CD4-positive, alpha-beta memory T cell (primary cell): ENCODE measurements around the gene UBAP2L. TPM values are rescaled to one million over a fixed set of nuclear protein-coding genes. Genes with fewer than 3 reads are reported as not detected.
A peak's percentile ranks its signal among the peaks of the same experiment; 100 is the strongest.
"Not testable (repeated sequence)": the region's sequence is repeated elsewhere in the genome, so short reads cannot be mapped to it uniquely, and the experiment has no call there.

Source experiments
- CTCF ChIA-PET: fragments of 350-600 bp; sonication (Branson Sonifier 250); formaldehyde crosslinking; loops from one replicate; lab custom pipeline; 2021; ENCODE audit warnings: inconsistent platforms; ENCODE audit not compliant: partially characterized antibody; lab: Charles Lee
- POLR2A ChIA-PET: fragments of 350-600 bp; sonication (Branson Sonifier 250); formaldehyde crosslinking; loops from one replicate; lab custom pipeline; 2021; ENCODE audit not compliant: partially characterized antibody; lab: Charles Lee
- DNase-seq, 5 donors: peaks; one replicate each; pipeline versions ENCODE4 v3.0.0 to v3.0.0-alpha.2; 2020 to 2022; ENCODE audit warnings: mixed read lengths in 1 of 5
- H3K27ac ChIP-seq: one replicate; pipeline ENCODE4 v1.7.0; 2013; ENCODE audit warnings: low read depth, low read length
- H3K27me3 ChIP-seq: 2 replicates; pipeline ENCODE4 v1.7.0; 2013; ENCODE audit warnings: mild to moderate bottlenecking, low read length, moderate library complexity; ENCODE audit not compliant: insufficient read depth
- H3K36me3 ChIP-seq: 2 replicates; pipeline ENCODE4 v1.7.0; 2013; ENCODE audit warnings: mild to moderate bottlenecking, low read length, moderate library complexity; ENCODE audit not compliant: insufficient read depth
- H3K4me1 ChIP-seq: 2 replicates; pipeline ENCODE4 v1.7.0; 2013; ENCODE audit warnings: mild to moderate bottlenecking, low read length, moderate library complexity; ENCODE audit not compliant: insufficient read depth
- H3K4me3 ChIP-seq, 2 donors: one replicate each; pipeline ENCODE4 v1.7.0; 2013; ENCODE audit warnings: low read length in 2 of 2, mild to moderate bottlenecking in 1 of 2
- H3K9me3 ChIP-seq, 2 donors: one replicate each; pipeline ENCODE4 v1.7.0; 2013; ENCODE audit warnings: low read length in 2 of 2, control low read depth in 1 of 2; ENCODE audit not compliant: control insufficient read depth in 1 of 2
- H3K27ac Mint-ChIP-seq, 7 donors: one replicate each; pipeline ENCODE4 v1.8.0; 2020 to 2021; ENCODE audit warnings: mixed read lengths in 7 of 7, mild to moderate bottlenecking in 6 of 7, inconsistent platforms in 3 of 7, moderate library complexity in 3 of 7
- H3K27me3 Mint-ChIP-seq, 2 donors: one replicate each; pipeline ENCODE4 v1.8.0; 2020 to 2021; ENCODE audit warnings: mixed read lengths in 2 of 2
- H3K36me3 Mint-ChIP-seq, 2 donors: one replicate each; pipeline ENCODE4 v1.8.0; 2020 to 2021; ENCODE audit warnings: mixed read lengths in 2 of 2, inconsistent platforms in 1 of 2, mild to moderate bottlenecking in 1 of 2
- H3K4me1 Mint-ChIP-seq, 4 donors: one replicate each; pipeline ENCODE4 v1.8.0; 2020 to 2021; ENCODE audit warnings: mixed read lengths in 4 of 4, mild to moderate bottlenecking in 1 of 4
- H3K4me3 Mint-ChIP-seq, 8 donors: one replicate each; pipeline ENCODE4 v1.8.0; 2020 to 2021; ENCODE audit warnings: mixed read lengths in 8 of 8, mild to moderate bottlenecking in 7 of 8, moderate library complexity in 6 of 8, inconsistent platforms in 3 of 8
- H3K9me3 Mint-ChIP-seq, 8 donors: one replicate each; pipeline ENCODE4 v1.8.0; 2020 to 2021; ENCODE audit warnings: mixed read lengths in 8 of 8, mild to moderate bottlenecking in 5 of 8, inconsistent platforms in 3 of 8, moderate library complexity in 1 of 8
- intact Hi-C: fragments of 100-400 bp; cut with micrococcal nuclease; formaldehyde crosslinking; loops from one replicate; pipeline ENCODE4 v1.15.1; 2023
- polyA plus RNA-seq, 2 donors: library from polyadenylated mRNA; unstranded; fragments of 300-500 nt; fragmentation: Illumina TruSeq; gene quantifications; one replicate each; pipeline ENCODE4 v1.2.3, GENCODE V29; 2021
- total RNA-seq, 2 experiments: library from RNA; stranded (reverse); gene quantifications; one replicate each; pipeline ENCODE4 v1.2.3, GENCODE V29; 2021

UBAP2L gene
- total and polyA plus RNA-seq, 4 experiments from 2014 or later, result 33.5 to 189 (median 127) TPM

- peaks cover 70% of the 10 kb centered on the region for H3K36me3 ChIP-seq
- intact Hi-C loops, DNase-seq, POLR2A ChIA-PET, H3K9me3 ChIP-seq, CTCF ChIA-PET, H3K4me3 ChIP-seq, H3K4me3 Mint-ChIP-seq, H3K27me3 Mint-ChIP-seq, H3K9me3 Mint-ChIP-seq, H3K4me1 Mint-ChIP-seq, H3K27ac ChIP-seq, H3K4me1 ChIP-seq, H3K27me3 ChIP-seq: not testable (repeated sequence)
- Mint-ChIP-seq H3K27ac (peak overlapping the region in 2 of 7 donors; percentile 13 to 65), H3K36me3 (peaks cover 55 to 79% of the 10 kb centered on the region in 2 donors)
Observed at GRCh38 chr1:154233127-154233526, 12.4 kb downstream of the UBAP2L start.

GRCh38 chr1:154236855-154237254 lies 16.1 kb downstream of the UBAP2L start:
- Histone ChIP-seq H3K27ac (no peak overlapping the region), H3K27me3 (no peaks in the 10 kb centered on the region), H3K9me3 (no peaks in the 10 kb centered on the region), H3K4me1 (peaks cover 13% of the 10 kb centered on the region), H3K4me3 (no peak overlapping the region), H3K36me3 (peaks cover 61% of the 10 kb centered on the region)
- Mint-ChIP-seq H3K9me3 (no peaks in the 10 kb centered on the region), H3K4me1 (peaks cover 18 to 23% (median 19%) of the 10 kb centered on the region in 4 donors), H3K27ac (peak overlapping the region in 1 of 7 donors; percentile 55), H3K4me3 (no peak overlapping the region), H3K27me3 (no peaks in the 10 kb centered on the region), H3K36me3 (peaks cover 53 to 79% of the 10 kb centered on the region in 2 donors)
- ChIA-PET CTCF (no interaction called here), POLR2A (no interaction called here)
- intact Hi-C loops, result no loop called here
- DNase-seq, result no peak

GRCh38 chr1:154237435-154237834 lies 16.7 kb downstream of the UBAP2L start:
- no peaks in the 10 kb centered on the region for H3K27me3 ChIP-seq
- Mint-ChIP-seq H3K36me3 (peaks cover 56 to 79% of the 10 kb centered on the region in 2 donors), H3K9me3 (no peaks in the 10 kb centered on the region), H3K4me1 (peaks cover 23 to 26% (median 25%) of the 10 kb centered on the region in 4 donors), H3K27me3 (no peaks in the 10 kb centered on the region), H3K27ac (peak overlapping the region in 4 of 7 donors; percentile 55 to 84 (median 63)), H3K4me3 (no peak overlapping the region)
- intact Hi-C loops, result no loop called here
- ChIA-PET POLR2A (no interaction called here), CTCF (interaction anchor here (1.2 kb wide), 1 partner anchor 106 kb away, joined by 3 read pairs; no protein-coding TSS in a partner anchor)
- peaks cover 18% of the 10 kb centered on the region for H3K4me1 ChIP-seq
- H3K4me3 ChIP-seq, result no peak overlapping the region
- no peaks in the 10 kb centered on the region for H3K9me3 ChIP-seq
- H3K27ac ChIP-seq, result no peak overlapping the region
- no peak for DNase-seq
- H3K36me3 ChIP-seq, result peaks cover 66% of the 10 kb centered on the region

GRCh38 chr1:154237880-154238506 lies 17.2 kb downstream of the UBAP2L start:
- Mint-ChIP-seq H3K36me3 (peaks cover 62 to 84% of the 10 kb centered on the region in 2 donors), H3K27me3 (no peaks in the 10 kb centered on the region), H3K27ac (peak overlapping the region in 5 of 7 donors; percentile 11 to 84 (median 62)), H3K4me3 (no peak overlapping the region), H3K9me3 (no peaks in the 10 kb centered on the region), H3K4me1 (peaks cover 23 to 28% (median 26%) of the 10 kb centered on the region in 4 donors)
- Histone ChIP-seq H3K4me1 (peaks cover 18% of the 10 kb centered on the region), H3K4me3 (no peak overlapping the region), H3K27me3 (no peaks in the 10 kb centered on the region), H3K36me3 (peaks cover 70% of the 10 kb centered on the region), H3K9me3 (no peaks in the 10 kb centered on the region), H3K27ac (no peak overlapping the region)
- CTCF ChIA-PET, result interaction anchor here (1.2 kb wide), 1 partner anchor 105 kb away, joined by 3 read pairs; no protein-coding TSS in a partner anchor
- POLR2A ChIA-PET, result no interaction called here
- intact Hi-C loops, result no loop called here
- no peak for DNase-seq

- Mint-ChIP-seq H3K9me3 (no peaks in the 10 kb centered on the region), H3K27me3 (no peaks in the 10 kb centered on the region), H3K4me3 (no peak overlapping the region), H3K4me1 (peaks cover 23 to 30% (median 25%) of the 10 kb centered on the region in 4 donors), H3K36me3 (peaks cover 67 to 88% of the 10 kb centered on the region in 2 donors), H3K27ac (peak overlapping the region in 3 of 7 donors; percentile 8 to 49 (median 25))
- ChIA-PET POLR2A (interaction anchor here (1.6 kb wide), 1 partner anchor 19 kb away, joined by 4 read pairs; the partner anchor contains the start of gene UBAP2L), CTCF (no interaction called here)
- no peak for DNase-seq
- Histone ChIP-seq H3K4me1 (peaks cover 18% of the 10 kb centered on the region), H3K9me3 (no peaks in the 10 kb centered on the region), H3K4me3 (no peak overlapping the region), H3K27ac (no peak overlapping the region), H3K27me3 (no peaks in the 10 kb centered on the region), H3K36me3 (peaks cover 77% of the 10 kb centered on the region)
- intact Hi-C loops, result no loop called here
Observed at GRCh38 chr1:154239491-154239890, 18.7 kb downstream of the UBAP2L start.

GRCh38 chr1:154240294-154240833 lies 19.6 kb downstream of the UBAP2L start:
- Histone ChIP-seq H3K27ac (no peak overlapping the region), H3K36me3 (peaks cover 77% of the 10 kb centered on the region), H3K9me3 (no peaks in the 10 kb centered on the region), H3K27me3 (no peaks in the 10 kb centered on the region), H3K4me3 (no peak overlapping the region), H3K4me1 (peaks cover 18% of the 10 kb centered on the region)
- DNase-seq, result no peak
- intact Hi-C loops, result no loop called here
- Mint-ChIP-seq H3K36me3 (peaks cover 61 to 87% of the 10 kb centered on the region in 2 donors), H3K4me1 (peaks cover 23 to 30% (median 25%) of the 10 kb centered on the region in 4 donors), H3K9me3 (no peaks in the 10 kb centered on the region), H3K4me3 (no peak overlapping the region), H3K27me3 (no peaks in the 10 kb centered on the region), H3K27ac (peak overlapping the region in 5 of 7 donors; percentile 27 to 72 (median 49))
- POLR2A ChIA-PET, result interaction anchor here (1.6 kb wide), 1 partner anchor 20 kb away, joined by 4 read pairs; the partner anchor contains the start of gene UBAP2L
- CTCF ChIA-PET, result no interaction called here

GRCh38 chr1:154241703-154242351 lies 21.1 kb downstream of the UBAP2L start:
- POLR2A ChIA-PET, result interaction anchor here (0.6 to 1.6 kb wide), 3 partner anchors 19 to 27 kb away, joined by 3 to 5 read pairs (median 4); a partner anchor contains a TSS
- Histone ChIP-seq H3K4me1 (peaks cover 18% of the 10 kb centered on the region), H3K9me3 (no peaks in the 10 kb centered on the region), H3K27ac (no peak overlapping the region), H3K27me3 (no peaks in the 10 kb centered on the region), H3K36me3 (peaks cover 77% of the 10 kb centered on the region), H3K4me3 (no peak overlapping the region)
- H3K36me3 Mint-ChIP-seq, result peaks cover 57 to 86% of the 10 kb centered on the region in 2 donors
- peaks cover 23 to 30% (median 26%) of the 10 kb centered on the region in 4 donors for H3K4me1 Mint-ChIP-seq
- H3K4me3 Mint-ChIP-seq, result no peak overlapping the region
- H3K9me3 Mint-ChIP-seq, result no peaks in the 10 kb centered on the region
- intact Hi-C loops, result no loop called here
- CTCF ChIA-PET, result interaction anchor here (0.6 to 1.6 kb wide), 2 partner anchors 93 to 587 kb away, joined by 4 read pairs; no protein-coding TSS in a partner anchor
- peak in 3 of 5 donors; percentile 17 to 19 (median 19) for DNase-seq
- no peaks in the 10 kb centered on the region for H3K27me3 Mint-ChIP-seq
- H3K27ac Mint-ChIP-seq, result peak overlapping the region; percentile 6 to 91 (median 36)
